Muscle of leg (tissue), 11 donors: ENCODE data around the gene VAT1L. TPM values are rescaled to one million over a fixed set of nuclear protein-coding genes. Genes with fewer than 3 reads are reported as not detected.

Experiments
- DNase-seq: peaks from one replicate; pipeline ENCODE4 v3.0.0; 2013
- H3K27ac ChIP-seq: one replicate; pipeline ENCODE4 v1.5.1; 2013; ENCODE audit warnings: mild to moderate bottlenecking, low read length, control low read depth
- H3K27me3 ChIP-seq: one replicate; pipeline ENCODE4 v1.6.1; 2013; ENCODE audit warnings: low read length; ENCODE audit not compliant: control insufficient read depth, insufficient read depth
- H3K36me3 ChIP-seq: one replicate; pipeline ENCODE4 v1.6.1; 2013; ENCODE audit warnings: low read length; ENCODE audit not compliant: control insufficient read depth, insufficient read depth
- H3K4me1 ChIP-seq: one replicate; pipeline ENCODE4 v1.6.1; 2013; ENCODE audit warnings: low read length; ENCODE audit not compliant: control insufficient read depth, insufficient read depth
- H3K4me3 ChIP-seq: one replicate; pipeline ENCODE4 v1.5.1; 2013; ENCODE audit warnings: low read length, control low read depth
- H3K9me3 ChIP-seq: replicated peaks from 2 replicates; pipeline ENCODE4 v1.6.1; 2013; ENCODE audit warnings: low read depth, low read length; ENCODE audit not compliant: control insufficient read depth
- WGBS: methylation state at CpG from one replicate; pipeline ENCODE4 v1.1.5; 2013; ENCODE audit warnings: missing lambda C conversion rate; ENCODE audit not compliant: insufficient coverage; 5-methylcytosine and 5-hydroxymethylcytosine counted together
- polyA plus RNA-seq, 8 donors: library from polyadenylated mRNA; unstranded; fragments of 120-200 nt; gene quantifications; one replicate each; pipeline versions ENCODE4 v1.2.1 to v1.2.3, GENCODE V29; 2013; ENCODE audit warnings: inconsistent platforms in 1 of 8, low replicate concordance in 1 of 8; ENCODE audit not compliant: insufficient read length in 8 of 8, insufficient read depth in 1 of 8
- total RNA-seq: library from RNA; stranded (reverse); fragments of 120-200 nt; gene quantifications from one replicate; pipeline ENCODE4 v1.2.4, GENCODE V29; 2013

VAT1L gene
- total and polyA plus RNA-seq, 9 donors = 1.1 to 8.1 (median 2.7) TPM

DNA sequence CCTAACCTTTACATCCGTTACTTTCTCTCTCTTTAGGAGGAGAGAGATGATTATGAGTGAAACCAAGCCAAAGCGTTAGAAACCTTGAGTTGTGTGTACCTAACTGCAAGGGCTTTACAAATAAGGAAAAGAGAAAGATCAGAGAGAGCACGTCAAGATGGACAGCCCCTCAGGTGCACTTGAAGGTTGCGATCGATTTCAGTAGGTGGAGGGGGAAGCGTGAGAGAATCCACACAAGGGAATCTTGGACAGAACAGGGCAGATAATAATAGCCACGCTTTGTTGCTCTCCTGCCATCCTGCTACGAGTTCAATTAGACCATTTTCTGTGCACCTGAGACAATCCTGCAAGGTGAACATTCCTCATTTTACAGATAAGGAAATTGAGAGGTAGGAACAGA lies 78.4 kb downstream of the VAT1L start:
- Histone ChIP-seq H3K9me3 (no peaks in the 10 kb centered on the region), H3K27ac (no peak overlapping the region), H3K27me3 (no peaks in the 10 kb centered on the region), H3K36me3 (no peaks in the 10 kb centered on the region), H3K4me1 (peaks cover 15% of the 10 kb centered on the region), H3K4me3 (no peak overlapping the region)
- no peak for DNase-seq
- 76% methylated on average over 5 of the region's 8 CpGs for WGBS

DNA sequence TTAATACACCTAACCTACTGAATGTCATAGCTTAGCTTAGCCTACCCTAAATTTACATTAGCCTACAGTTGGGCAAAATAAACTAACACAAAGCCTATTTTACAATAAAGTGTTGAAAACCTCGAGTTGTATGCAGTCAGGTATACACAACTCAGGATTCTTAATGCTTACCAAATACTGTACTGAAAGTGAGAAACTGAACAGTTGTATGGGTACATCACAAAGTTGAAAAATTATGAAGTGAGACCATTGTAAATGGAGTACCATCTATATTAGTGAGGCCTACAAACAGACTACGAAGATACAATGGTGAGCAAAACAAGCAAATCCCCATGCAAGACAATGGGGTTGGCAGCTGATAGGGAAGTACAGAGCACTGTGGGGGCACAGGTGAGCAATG lies 79.7 kb downstream of the VAT1L start:
- peaks cover 15% of the 10 kb centered on the region for H3K4me1 ChIP-seq
- DNase-seq = no peak
- no peaks in the 10 kb centered on the region for H3K9me3 ChIP-seq
- H3K27ac ChIP-seq = no peak overlapping the region
- H3K36me3 ChIP-seq = no peaks in the 10 kb centered on the region
- no peaks in the 10 kb centered on the region for H3K27me3 ChIP-seq
- WGBS = no CpG with 5 or more reads among the region's 2 CpGs
- H3K4me3 ChIP-seq = no peak overlapping the region

- WGBS = no CpG with 5 or more reads among the region's 5 CpGs
- H3K36me3 ChIP-seq = no peaks in the 10 kb centered on the region
- H3K4me1 ChIP-seq = peaks cover 15% of the 10 kb centered on the region
- no peak overlapping the region for H3K27ac ChIP-seq
- DNase-seq = no peak
- H3K27me3 ChIP-seq = no peaks in the 10 kb centered on the region
- no peaks in the 10 kb centered on the region for H3K9me3 ChIP-seq
- no peak overlapping the region for H3K4me3 ChIP-seq
Measured at GRCh38 chr16:77868478-77868877, 80.1 kb downstream of the VAT1L start.

- H3K4me1 ChIP-seq = peaks cover 15% of the 10 kb centered on the region
- peak; percentile 75 for DNase-seq
- peak overlapping the region; percentile 35 for H3K27ac ChIP-seq
- no peaks in the 10 kb centered on the region for H3K27me3 ChIP-seq
- no peak overlapping the region for H3K4me3 ChIP-seq
- no peaks in the 10 kb centered on the region for H3K36me3 ChIP-seq
- 52% methylated on average over 9 of the region's 13 CpGs for WGBS
- H3K9me3 ChIP-seq = no peaks in the 10 kb centered on the region
Measured at GRCh38 chr16:77869997-77870813, 81.8 kb downstream of the VAT1L start.

DNA sequence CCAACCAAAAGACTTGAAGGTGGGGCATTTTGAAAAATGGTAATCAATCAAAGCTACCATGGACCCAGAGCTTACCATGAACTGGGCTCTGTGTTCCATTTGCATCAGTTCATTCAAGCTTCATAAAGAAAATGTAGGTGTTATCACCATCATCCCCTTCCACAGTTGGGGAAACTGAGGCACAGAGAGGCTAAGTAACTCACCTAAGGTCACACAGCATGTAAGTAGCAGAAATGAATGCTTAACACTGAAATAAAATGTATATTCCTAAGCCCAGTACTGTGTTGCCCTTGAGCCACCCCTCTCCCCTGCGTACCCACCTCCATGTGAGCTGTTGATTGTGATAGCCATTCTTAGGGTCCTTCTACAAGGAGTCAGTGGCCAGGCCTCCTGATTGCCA lies 83.6 kb downstream of the VAT1L start:
- H3K4me1 ChIP-seq = peaks cover 15% of the 10 kb centered on the region
- H3K4me3 ChIP-seq = no peak overlapping the region
- H3K27ac ChIP-seq = no peak overlapping the region
- no peaks in the 10 kb centered on the region for H3K27me3 ChIP-seq
- no peak for DNase-seq
- H3K36me3 ChIP-seq = no peaks in the 10 kb centered on the region
- H3K9me3 ChIP-seq = no peaks in the 10 kb centered on the region
- WGBS = 83% methylated on average over 1 of the region's 1 CpG

- H3K4me1 ChIP-seq = peaks cover 15% of the 10 kb centered on the region
- H3K9me3 ChIP-seq = no peaks in the 10 kb centered on the region
- no peak for DNase-seq
- no peak overlapping the region for H3K4me3 ChIP-seq
- H3K27me3 ChIP-seq = no peaks in the 10 kb centered on the region
- 24% methylated on average over 2 of the region's 3 CpGs for WGBS
- H3K36me3 ChIP-seq = no peaks in the 10 kb centered on the region
- no peak overlapping the region for H3K27ac ChIP-seq
Measured at GRCh38 chr16:77873066-77873465, 84.7 kb downstream of the VAT1L start.

DNA sequence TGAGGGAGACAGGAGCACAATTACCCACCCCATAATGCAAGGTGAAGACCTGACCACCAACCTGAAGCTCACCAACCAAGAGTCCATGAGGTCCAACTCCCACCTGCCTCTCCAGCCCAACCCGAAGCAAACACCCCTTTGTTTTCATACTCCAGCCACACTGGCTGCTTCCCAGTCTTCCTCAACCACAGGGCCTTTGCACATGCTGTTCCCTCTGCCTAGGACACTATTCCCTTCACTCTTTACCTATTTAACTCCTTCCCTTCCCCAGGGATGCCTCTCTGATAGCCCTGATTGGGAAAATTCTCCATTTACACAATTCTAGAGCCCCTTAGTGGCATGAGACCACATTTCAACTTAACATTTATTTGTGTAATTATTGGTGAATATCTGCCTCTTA lies 86.0 kb downstream of the VAT1L start:
- 80% methylated on average over 1 of the region's 1 CpG for WGBS
- H3K27me3 ChIP-seq = no peaks in the 10 kb centered on the region
- DNase-seq = no peak
- no peak overlapping the region for H3K4me3 ChIP-seq
- H3K27ac ChIP-seq = no peak overlapping the region
- H3K4me1 ChIP-seq = peaks cover 15% of the 10 kb centered on the region
- no peaks in the 10 kb centered on the region for H3K36me3 ChIP-seq
- no peaks in the 10 kb centered on the region for H3K9me3 ChIP-seq

DNA sequence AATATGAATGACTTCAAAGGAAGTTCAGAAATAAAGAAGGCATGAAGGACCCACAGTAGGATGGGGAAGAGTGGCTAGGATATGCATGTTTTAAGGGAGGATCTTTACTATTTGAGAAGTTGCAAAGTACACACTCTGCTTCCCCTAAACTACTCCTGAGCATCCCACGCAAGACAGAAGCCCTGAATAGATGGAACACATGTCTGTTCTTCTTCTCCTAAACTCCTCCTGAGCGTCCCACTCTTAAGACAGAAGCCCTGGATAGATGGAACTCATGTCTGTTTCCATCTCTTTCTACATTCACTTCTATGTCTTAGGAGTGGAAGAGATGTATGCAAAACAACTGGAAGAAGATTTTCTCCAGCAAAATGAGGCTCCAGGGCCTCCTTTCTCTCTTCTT lies 88.4 kb downstream of the VAT1L start:
- no peaks in the 10 kb centered on the region for H3K36me3 ChIP-seq
- H3K27me3 ChIP-seq = no peaks in the 10 kb centered on the region
- no peaks in the 10 kb centered on the region for H3K4me1 ChIP-seq
- H3K9me3 ChIP-seq = no peaks in the 10 kb centered on the region
- no CpG with 5 or more reads among the region's 2 CpGs for WGBS
- no peak overlapping the region for H3K4me3 ChIP-seq
- H3K27ac ChIP-seq = no peak overlapping the region
- no peak for DNase-seq

DNA sequence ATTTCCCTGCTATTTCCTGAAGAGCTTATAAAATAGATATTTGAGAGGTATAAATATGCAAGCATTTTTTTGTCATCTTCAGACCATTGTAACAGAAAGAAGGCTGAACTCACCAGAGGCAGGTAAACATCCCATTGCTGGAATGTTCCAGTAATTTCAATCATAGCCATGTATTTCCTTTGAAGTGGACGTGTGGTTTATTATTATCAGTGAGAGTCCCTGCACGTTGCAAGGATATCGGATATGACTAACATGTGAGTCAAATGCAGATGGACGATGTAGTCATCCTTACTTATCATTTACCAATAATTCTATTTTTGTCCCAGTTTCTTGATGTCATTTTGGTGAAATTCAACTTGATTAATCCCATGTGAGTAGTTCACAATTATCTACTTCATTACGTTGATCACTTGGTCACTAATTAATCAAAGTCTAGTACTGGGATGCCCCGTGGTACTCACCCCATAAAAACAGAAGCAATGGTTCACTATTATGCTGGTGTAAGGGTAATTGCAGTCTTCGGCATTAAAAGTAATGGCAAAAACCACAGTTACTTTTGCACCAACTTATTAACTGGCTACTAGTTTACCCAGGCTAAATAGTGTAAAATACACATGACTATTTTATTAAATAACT lies 89.5 kb downstream of the VAT1L start:
- WGBS = no CpG with 5 or more reads among the region's 7 CpGs

DNA sequence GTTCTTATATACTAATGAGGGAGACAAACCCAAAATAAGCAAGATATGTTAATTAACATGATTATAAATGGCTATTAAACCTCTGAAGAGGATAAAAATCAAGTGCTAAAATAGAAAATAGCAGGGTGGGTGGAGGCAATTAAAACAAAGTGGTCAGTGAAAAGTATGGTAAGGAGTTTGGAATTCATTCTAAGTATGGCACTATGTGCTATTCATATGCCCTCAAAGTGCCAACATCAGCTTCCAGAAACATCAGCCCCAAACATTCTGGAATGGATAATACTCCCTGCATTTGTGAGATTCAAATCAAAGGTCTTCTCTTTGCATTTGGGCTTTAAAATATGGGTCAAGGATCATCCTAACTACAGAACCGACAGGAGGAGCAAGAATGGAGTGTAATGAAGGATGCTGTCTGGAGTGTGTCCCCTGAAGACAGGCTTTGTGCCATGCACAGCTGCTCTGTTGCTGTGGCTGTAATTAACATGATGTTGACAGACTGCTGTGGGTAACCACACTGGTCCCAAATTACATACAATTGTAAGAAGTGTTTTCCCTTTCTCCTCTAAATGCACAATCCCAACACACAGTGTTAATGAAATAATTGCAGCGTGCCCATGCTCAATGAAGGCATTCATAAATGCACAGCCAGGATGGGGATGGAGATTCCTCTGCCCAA lies 93.1 kb downstream of the VAT1L start:
- H3K4me3 ChIP-seq = no peak overlapping the region
- 14% methylated on average over 1 of the region's 2 CpGs for WGBS
- no peaks in the 10 kb centered on the region for H3K27me3 ChIP-seq
- no peak overlapping the region for H3K27ac ChIP-seq
- H3K4me1 ChIP-seq = no peaks in the 10 kb centered on the region
- DNase-seq = no peak
- no peaks in the 10 kb centered on the region for H3K9me3 ChIP-seq
- H3K36me3 ChIP-seq = no peaks in the 10 kb centered on the region

More for the DNA sequence above, 89.5 kb downstream of the VAT1L start:
- no peaks in the 10 kb centered on the region for H3K4me1 ChIP-seq
- H3K27me3 ChIP-seq = no peaks in the 10 kb centered on the region
- DNase-seq = no peak
- H3K27ac ChIP-seq = no peak overlapping the region
- no peak overlapping the region for H3K4me3 ChIP-seq
- no peaks in the 10 kb centered on the region for H3K9me3 ChIP-seq
- H3K36me3 ChIP-seq = no peaks in the 10 kb centered on the region
